WERI-Rb-1 (cell line): ENCODE measurements around the gene AQP12B.
"Not testable (repeated sequence)": the region's sequence is repeated elsewhere in the genome, so short reads cannot be mapped to it uniquely, and the experiment has no call there.

Source experiments
- DNase-seq: peaks from one replicate; pipeline ENCODE4 v3.0.0-alpha.2; 2020
- H3K27ac ChIP-seq: fragments of 250-450 bp; sonication (Bioruptor Pico); 2 replicates; pipeline ENCODE4 v1.5.1; 2020; ENCODE audit warnings: mild to moderate bottlenecking, moderate library complexity
- H3K27me3 ChIP-seq: fragments of 250-450 bp; sonication (Bioruptor Pico); 2 replicates; pipeline ENCODE4 v1.5.1; 2021; ENCODE audit warnings: mild to moderate bottlenecking, low read depth, moderate library complexity; ENCODE audit not compliant: insufficient read depth, severe bottlenecking
- H3K36me3 ChIP-seq: fragments of 250-450 bp; sonication (Bioruptor Pico); 2 replicates; pipeline ENCODE4 v1.5.1; 2020; ENCODE audit warnings: mild to moderate bottlenecking, moderate library complexity
- H3K4me3 ChIP-seq: 2 replicates; pipeline ENCODE4 v1.5.1; 2011; ENCODE audit warnings: low read depth, mild to moderate bottlenecking, control low read depth, low read length
- H3K9me3 ChIP-seq: fragments of 250-450 bp; sonication (Bioruptor Pico); 2 replicates; pipeline ENCODE4 v1.5.1; 2021; ENCODE audit warnings: mild to moderate bottlenecking, moderate library complexity; ENCODE audit not compliant: severe bottlenecking
- CTCF ChIP-seq: IDR thresholded peaks from 2 replicates; pipeline ENCODE4 v1.5.1; 2011; ENCODE audit warnings: low read depth, mild to moderate bottlenecking, control low read depth, inconsistent platforms, low read length

The AQP12B gene

GRCh38 chr2:240703417-240704341 is 21.0 kb upstream of the AQP12B start:
- no peak overlapping the region for H3K27ac ChIP-seq
- H3K36me3 ChIP-seq: no peaks in the 10 kb centered on the region
- TF ChIP-seq CTCF: no peak
- no peaks in the 10 kb centered on the region for H3K27me3 ChIP-seq
- no peak for DNase-seq
- H3K9me3 ChIP-seq: no peaks in the 10 kb centered on the region
- no peak overlapping the region for H3K4me3 ChIP-seq

- Histone ChIP-seq H3K36me3 (no peaks in the 10 kb centered on the region), H3K27ac (no peak overlapping the region), H3K9me3 (no peaks in the 10 kb centered on the region), H3K4me3 (no peak overlapping the region), H3K27me3 (no peaks in the 10 kb centered on the region)
- no peak for DNase-seq
- no peak for TF ChIP-seq CTCF
These were observed 19.9 kb upstream of the AQP12B start for GRCh38 chr2:240702640-240703011.

- Histone ChIP-seq H3K27ac (no peak overlapping the region), H3K27me3 (no peaks in the 10 kb centered on the region), H3K4me3 (no peak overlapping the region), H3K36me3 (no peaks in the 10 kb centered on the region), H3K9me3 (no peaks in the 10 kb centered on the region)
- no peak for DNase-seq
- 0 out of 2 replicates have a peak, but pooled peaks have one; percentile 25 for TF ChIP-seq CTCF
These were observed 19.3 kb upstream of the AQP12B start for GRCh38 chr2:240701736-240702639.

- no peak for DNase-seq
- TF ChIP-seq CTCF: no peak
- H3K27me3 ChIP-seq: no peaks in the 10 kb centered on the region
These were observed 18.5 kb upstream of the AQP12B start for GRCh38 chr2:240701091-240701735.

GRCh38 chr2:240700616-240701015 is 17.9 kb upstream of the AQP12B start:
- not testable (repeated sequence) for H3K27ac ChIP-seq, H3K9me3 ChIP-seq, DNase-seq, H3K4me3 ChIP-seq, H3K27me3 ChIP-seq, H3K36me3 ChIP-seq

More at GRCh38 chr2:240701091-240701735, 18.5 kb upstream of the AQP12B start:
- Histone ChIP-seq H3K9me3 (no peaks in the 10 kb centered on the region), H3K36me3 (no peaks in the 10 kb centered on the region), H3K27ac (no peak overlapping the region), H3K4me3 (no peak overlapping the region)

GRCh38 chr2:240699835-240700234 is 17.1 kb upstream of the AQP12B start:
- H3K36me3 ChIP-seq, H3K9me3 ChIP-seq, H3K27me3 ChIP-seq, H3K27ac ChIP-seq, H3K4me3 ChIP-seq, DNase-seq: not testable (repeated sequence)

- H3K27ac ChIP-seq, H3K4me3 ChIP-seq, H3K9me3 ChIP-seq, H3K36me3 ChIP-seq, H3K27me3 ChIP-seq: not testable (repeated sequence)
- DNase-seq: peak; percentile 11
These were observed 16.3 kb upstream of the AQP12B start for GRCh38 chr2:240698852-240699561.

- not testable (repeated sequence) for H3K27me3 ChIP-seq, H3K4me3 ChIP-seq, H3K9me3 ChIP-seq, H3K27ac ChIP-seq, DNase-seq, H3K36me3 ChIP-seq
These were observed 13.8 kb upstream of the AQP12B start for GRCh38 chr2:240696469-240696868.

- not testable (repeated sequence) for DNase-seq, H3K4me3 ChIP-seq, H3K27ac ChIP-seq, H3K9me3 ChIP-seq, H3K36me3 ChIP-seq, H3K27me3 ChIP-seq
These were observed 12.9 kb upstream of the AQP12B start for GRCh38 chr2:240695593-240695992.
